ENCODE data around the gene STK32C. TPM values are rescaled to one million over a fixed set of nuclear protein-coding genes. Genes with fewer than 3 reads are reported as not detected.

STK32C gene
- total RNA-seq, 1 donor from 2014 or later = 69.2 TPM

- Mint-ChIP-seq H3K4me1 (ENCODE audit: low read depth, unreplicated experiment) (no peaks in the 10 kb centered on the region), H3K27me3 (ENCODE audit: unreplicated experiment) (peaks cover 9% of the 10 kb centered on the region), H3K36me3 (ENCODE audit: unreplicated experiment) (no peaks in the 10 kb centered on the region), H3K27ac (ENCODE audit: unreplicated experiment) (no peak overlapping the region), H3K9me3 (ENCODE audit: unreplicated experiment) (peaks cover 3% of the 10 kb centered on the region), H3K4me3 (ENCODE audit: unreplicated experiment) (no peak overlapping the region)
- no peak for TF ChIP-seq CTCF (IDR thresholded peaks at IDR 0.05; ENCODE audit: partially characterized antibody, unreplicated experiment)
- DNase-seq = peak; percentile 12
Observed at GRCh38 chr10:132198381-132199181, 109.2 kb downstream of the STK32C start.

GRCh38 chr10:132198068-132198370 lies 109.7 kb downstream of the STK32C start:
- Mint-ChIP-seq H3K27ac (ENCODE audit: unreplicated experiment) (no peak overlapping the region), H3K27me3 (ENCODE audit: unreplicated experiment) (peaks cover 6% of the 10 kb centered on the region), H3K9me3 (ENCODE audit: unreplicated experiment) (peaks cover 1% of the 10 kb centered on the region), H3K36me3 (ENCODE audit: unreplicated experiment) (peaks cover under 1% of the 10 kb centered on the region), H3K4me3 (ENCODE audit: unreplicated experiment) (no peak overlapping the region), H3K4me1 (ENCODE audit: low read depth, unreplicated experiment) (no peaks in the 10 kb centered on the region)
- DNase-seq = no peak
- TF ChIP-seq CTCF (IDR thresholded peaks at IDR 0.05; ENCODE audit: partially characterized antibody, unreplicated experiment) = no peak

GRCh38 chr10:132197271-132198067 lies 110.3 kb downstream of the STK32C start:
- Mint-ChIP-seq H3K27ac (ENCODE audit: unreplicated experiment) (no peak overlapping the region), H3K27me3 (ENCODE audit: unreplicated experiment) (peaks cover 8% of the 10 kb centered on the region), H3K9me3 (ENCODE audit: unreplicated experiment) (peaks cover 4% of the 10 kb centered on the region), H3K36me3 (ENCODE audit: unreplicated experiment) (peaks cover 6% of the 10 kb centered on the region), H3K4me3 (ENCODE audit: unreplicated experiment) (no peak overlapping the region), H3K4me1 (ENCODE audit: low read depth, unreplicated experiment) (no peaks in the 10 kb centered on the region)
- peak; percentile 15 for DNase-seq
- no peak for TF ChIP-seq CTCF (IDR thresholded peaks at IDR 0.05; ENCODE audit: partially characterized antibody, unreplicated experiment)

- Mint-ChIP-seq H3K9me3 (ENCODE audit: unreplicated experiment) (peaks cover 5% of the 10 kb centered on the region), H3K36me3 (ENCODE audit: unreplicated experiment) (peaks cover 6% of the 10 kb centered on the region), H3K27ac (ENCODE audit: unreplicated experiment) (no peak overlapping the region), H3K27me3 (ENCODE audit: unreplicated experiment) (peaks cover 7% of the 10 kb centered on the region), H3K4me1 (ENCODE audit: low read depth, unreplicated experiment) (no peaks in the 10 kb centered on the region), H3K4me3 (ENCODE audit: unreplicated experiment) (no peak overlapping the region)
- DNase-seq = peak; percentile 12
- no peak for TF ChIP-seq CTCF (IDR thresholded peaks at IDR 0.05; ENCODE audit: partially characterized antibody, unreplicated experiment)
Observed at GRCh38 chr10:132196178-132197113, 111.3 kb downstream of the STK32C start.

Measured in glutamatergic neuron (in vitro differentiated cells).